HG03460 (cell line): ENCODE data around the gene PRKAR1A.
"Not testable (repeated sequence)": the region's sequence is repeated elsewhere in the genome, so short reads cannot be mapped to it uniquely, and the experiment has no call there.

Experiments used
- ATAC-seq: cut with Tn5 transposase; IDR thresholded peaks from one replicate; pipeline ENCODE4 v1.9.1; 2021; ENCODE audit not compliant: unreplicated experiment

PRKAR1A gene

GRCh38 chr17:68577497-68577821 is 65.2 kb downstream of the PRKAR1A start:
- no peak for ATAC-seq

GRCh38 chr17:68578236-68578635 is 66.0 kb downstream of the PRKAR1A start:
- ATAC-seq = no peak

- ATAC-seq = no peak
Observed at GRCh38 chr17:68579194-68579927, 67.1 kb downstream of the PRKAR1A start.

GRCh38 chr17:68580236-68580770 is 68.1 kb downstream of the PRKAR1A start:
- ATAC-seq = no peak

GRCh38 chr17:68581863-68582645 is 69.8 kb downstream of the PRKAR1A start:
- no peak for ATAC-seq

DNA sequence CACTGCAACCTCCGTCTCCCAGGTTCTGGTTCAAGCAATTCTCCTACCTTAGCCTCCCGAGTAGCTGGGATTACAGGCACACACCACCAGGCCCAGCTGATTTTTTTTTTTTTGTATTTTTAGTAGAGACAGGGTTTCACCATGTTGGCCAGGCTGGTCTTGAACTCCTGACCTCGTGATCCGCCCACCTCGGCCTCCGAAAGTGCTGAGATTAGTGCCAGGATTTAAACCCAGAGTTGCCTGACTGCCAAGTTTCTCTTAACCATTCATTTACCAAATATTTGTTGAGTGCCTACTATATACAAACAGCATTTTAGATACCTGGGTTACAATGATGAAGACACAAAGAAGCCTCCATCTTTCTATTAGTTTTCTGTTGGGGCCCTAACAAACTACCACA is 70.6 kb downstream of the PRKAR1A start:
- ATAC-seq = not testable (repeated sequence)

DNA sequence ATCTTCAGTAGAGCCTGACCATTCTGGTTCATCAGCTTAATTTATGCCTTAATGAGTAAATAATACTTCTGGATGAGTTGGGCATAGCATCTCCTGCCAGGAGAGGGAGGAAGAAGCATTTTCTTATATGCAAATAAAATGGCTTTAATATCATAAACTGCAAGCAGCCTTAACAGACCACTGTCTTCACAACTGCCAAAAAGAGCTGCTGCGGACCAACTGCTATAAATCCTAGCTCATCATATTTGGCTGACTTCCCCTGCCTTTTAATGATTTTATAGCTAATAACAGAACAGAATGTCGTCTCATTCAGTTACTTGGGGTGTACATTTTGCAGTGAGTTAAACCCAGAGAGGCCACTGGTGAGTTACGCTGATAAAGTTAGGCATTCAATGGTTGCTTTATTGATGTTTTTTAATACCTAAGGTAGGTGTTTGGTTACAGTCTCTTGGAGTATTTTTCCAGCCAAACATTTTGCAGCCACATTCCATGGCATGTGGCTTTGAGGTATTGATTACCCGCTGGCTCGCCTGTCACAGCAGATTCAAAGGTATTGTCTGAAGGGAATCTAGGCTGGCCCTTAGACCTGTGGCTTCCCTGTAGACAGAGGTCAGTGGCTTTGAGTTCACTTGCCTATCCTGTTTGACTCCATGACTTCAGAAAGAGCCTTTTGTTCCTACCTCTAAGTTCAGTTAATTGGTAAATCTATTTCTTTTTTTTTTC is 72.5 kb downstream of the PRKAR1A start:
- no peak for ATAC-seq

DNA sequence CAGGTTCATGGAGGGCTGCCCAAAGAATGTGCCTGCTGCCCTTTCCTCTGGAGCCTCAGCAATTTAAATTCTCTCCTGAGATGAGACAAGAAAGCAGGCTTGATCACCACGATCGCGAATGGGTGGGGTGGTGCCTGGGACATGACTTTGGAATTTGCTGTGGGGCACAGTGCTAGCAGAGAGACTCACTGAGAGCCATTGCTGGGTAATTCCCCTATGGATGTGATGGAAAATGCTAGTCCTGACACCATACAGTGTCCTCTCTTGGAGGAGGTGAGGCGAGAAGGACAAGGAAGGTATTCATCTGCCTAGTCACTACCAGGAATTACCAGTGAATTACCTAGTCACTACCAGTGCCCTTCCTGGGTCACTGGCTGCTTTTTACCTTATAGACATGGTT is 73.4 kb downstream of the PRKAR1A start:
- ATAC-seq = no peak

GRCh38 chr17:68587026-68587425 is 74.8 kb downstream of the PRKAR1A start:
- no peak for ATAC-seq

GRCh38 chr17:68587847-68588246 is 75.6 kb downstream of the PRKAR1A start:
- no peak for ATAC-seq

DNA sequence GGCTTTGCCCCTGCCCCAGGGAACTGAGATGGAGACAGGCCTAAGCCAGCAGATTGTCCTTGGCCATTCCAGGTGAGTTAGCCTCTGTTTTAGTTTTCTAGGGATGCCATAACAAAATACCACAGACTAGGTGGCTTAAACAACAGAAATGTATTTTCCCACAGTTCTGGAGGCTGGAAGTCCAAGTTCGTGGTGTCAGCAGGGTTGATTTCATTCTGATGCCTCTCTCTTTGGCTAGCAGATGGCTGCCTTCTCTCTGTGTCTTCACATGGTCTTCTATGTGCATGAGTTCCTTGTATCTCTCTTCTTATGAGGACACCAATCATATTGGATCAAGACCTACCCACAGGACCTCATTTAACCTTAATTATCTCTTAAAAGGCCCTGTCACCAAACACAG is 76.1 kb downstream of the PRKAR1A start:
- no peak for ATAC-seq

- no peak for ATAC-seq
Observed at GRCh38 chr17:68589086-68589485, 76.9 kb downstream of the PRKAR1A start.

GRCh38 chr17:68591583-68591982 is 79.4 kb downstream of the PRKAR1A start:
- ATAC-seq = no peak

GRCh38 chr17:68592009-68592408 is 79.8 kb downstream of the PRKAR1A start:
- ATAC-seq = no peak

DNA sequence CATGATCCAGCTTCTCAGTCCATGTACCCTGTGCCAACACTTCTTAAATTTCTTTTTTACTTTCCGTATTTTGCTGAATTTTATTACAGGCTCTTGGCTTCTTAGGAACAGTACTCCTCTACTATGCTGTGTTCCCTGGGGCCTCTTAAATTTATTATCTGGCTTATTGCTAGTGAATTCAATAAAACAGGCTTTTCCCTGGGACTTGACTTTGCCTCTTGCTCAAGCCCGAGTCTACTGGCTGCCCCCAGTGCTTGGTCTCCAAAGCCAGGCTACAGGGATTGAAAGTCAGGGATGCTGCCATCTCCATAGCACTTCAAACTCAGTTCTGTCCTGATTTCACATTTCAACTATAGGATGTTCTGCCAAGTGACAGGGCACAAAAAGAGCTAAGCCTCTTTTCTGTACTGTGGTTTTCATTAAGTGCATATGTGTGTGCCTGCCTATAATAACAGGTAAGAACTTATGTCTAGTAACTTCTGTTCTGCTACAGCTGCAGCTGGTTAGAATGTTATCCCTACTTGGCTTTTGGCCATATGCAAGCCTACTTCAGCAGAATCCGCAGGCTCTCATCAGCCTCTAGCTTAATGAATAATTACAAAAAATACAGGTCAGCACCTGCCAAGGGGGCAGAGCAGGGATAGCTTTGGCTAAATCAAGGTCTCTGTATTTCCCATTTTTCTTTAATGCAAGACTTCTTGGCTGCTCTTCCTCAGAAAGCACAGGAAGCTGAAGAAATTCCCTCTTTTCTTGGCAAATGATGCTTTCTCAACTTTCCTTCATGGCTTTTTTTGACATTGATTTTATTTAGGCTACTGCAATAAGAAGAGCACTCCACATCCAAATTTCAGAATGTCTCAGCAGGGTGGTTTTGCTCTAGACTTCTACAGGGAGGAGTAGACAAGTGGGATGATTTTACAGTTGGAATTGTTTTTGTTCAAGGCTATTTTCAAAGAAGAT is 80.7 kb downstream of the PRKAR1A start:
- no peak for ATAC-seq

DNA sequence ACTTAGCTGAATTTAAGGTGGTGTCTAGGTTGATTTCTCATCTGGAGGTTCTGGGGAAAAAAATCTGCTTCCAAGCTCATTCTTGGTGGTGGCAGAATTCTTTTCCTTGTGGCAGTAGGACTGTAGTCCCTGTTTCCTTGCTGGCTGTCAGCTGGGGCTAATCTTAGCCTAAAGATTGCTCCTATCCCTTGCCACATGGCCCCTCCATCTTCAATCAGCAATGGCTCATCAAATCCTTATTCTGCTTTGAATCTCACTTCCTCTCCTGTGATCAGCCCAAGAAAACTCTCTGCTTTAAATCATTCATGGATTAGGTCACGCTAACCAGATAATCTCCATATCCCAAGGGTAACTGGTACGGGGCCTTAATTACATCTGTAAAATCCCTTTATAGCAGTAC is 82.3 kb downstream of the PRKAR1A start:
- ATAC-seq = no peak

- no peak for ATAC-seq
Observed at GRCh38 chr17:68595496-68595895, 83.3 kb downstream of the PRKAR1A start.

GRCh38 chr17:68595986-68596385 is 83.8 kb downstream of the PRKAR1A start:
- no peak for ATAC-seq

- no peak for ATAC-seq
Observed at GRCh38 chr17:68596411-68596945, 84.2 kb downstream of the PRKAR1A start.

DNA sequence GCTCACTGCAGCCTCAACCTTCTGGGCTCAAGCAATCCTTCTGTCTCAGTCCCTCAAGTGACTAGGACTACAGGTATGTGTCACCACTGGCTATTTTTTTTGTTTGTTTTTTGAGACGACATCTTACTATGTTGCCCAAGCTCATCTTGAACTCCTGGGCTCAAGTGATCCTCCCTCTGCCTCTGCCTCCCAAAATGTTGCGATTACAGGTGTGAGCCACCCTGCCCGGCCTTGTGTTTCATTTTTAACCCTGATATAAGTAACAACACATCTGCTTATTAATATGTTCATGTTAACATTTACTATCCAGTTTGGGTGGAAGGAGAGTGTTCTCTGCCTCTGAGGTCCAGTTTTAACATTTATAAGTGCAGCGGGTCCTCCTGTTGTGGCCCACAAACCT is 85.8 kb downstream of the PRKAR1A start:
- no peak for ATAC-seq
